MG63 (cell line): ENCODE measurements around the gene RBM6. TPM values are rescaled to one million over a fixed set of nuclear protein-coding genes. Genes with fewer than 3 reads are reported as not detected.
"Not testable (repeated sequence)": the region's sequence is repeated elsewhere in the genome, so short reads cannot be mapped to it uniquely, and the experiment has no call there.

ENCODE experiments used
- DNase-seq: peaks from one replicate; pipeline ENCODE4 v3.0.0-alpha.2; 2020
- H3K27me3 ChIP-seq: fragments of 250-450 bp; sonication (Bioruptor Pico); 2 replicates; pipeline ENCODE4 v1.5.1; 2020; ENCODE audit warnings: mild to moderate bottlenecking, moderate library complexity
- H3K36me3 ChIP-seq: fragments of 250-450 bp; sonication (Bioruptor Pico); 2 replicates; pipeline ENCODE4 v1.5.1; 2020; ENCODE audit warnings: mild to moderate bottlenecking, moderate library complexity
- H3K4me3 ChIP-seq: fragments of 250-450 bp; sonication (Bioruptor Pico); 2 replicates; pipeline ENCODE4 v1.5.1; 2020; ENCODE audit warnings: mild to moderate bottlenecking, moderate library complexity
- H3K9me3 ChIP-seq: fragments of 250-450 bp; sonication (Bioruptor Pico); 2 replicates; pipeline ENCODE4 v1.5.1; 2020; ENCODE audit warnings: mild to moderate bottlenecking, moderate library complexity
- total RNA-seq: library from RNA; depleted of rRNA; stranded (reverse); fragments of >200 nt; shearing (Covaris generic); gene quantifications from 2 replicates; pipeline ENCODE4 v1.2.3, GENCODE V29; 2014; ENCODE audit warnings: low replicate concordance; rRNA removed

Gene RBM6
- total RNA-seq: 12.9 and 13.2 TPM in 2 replicates

DNA sequence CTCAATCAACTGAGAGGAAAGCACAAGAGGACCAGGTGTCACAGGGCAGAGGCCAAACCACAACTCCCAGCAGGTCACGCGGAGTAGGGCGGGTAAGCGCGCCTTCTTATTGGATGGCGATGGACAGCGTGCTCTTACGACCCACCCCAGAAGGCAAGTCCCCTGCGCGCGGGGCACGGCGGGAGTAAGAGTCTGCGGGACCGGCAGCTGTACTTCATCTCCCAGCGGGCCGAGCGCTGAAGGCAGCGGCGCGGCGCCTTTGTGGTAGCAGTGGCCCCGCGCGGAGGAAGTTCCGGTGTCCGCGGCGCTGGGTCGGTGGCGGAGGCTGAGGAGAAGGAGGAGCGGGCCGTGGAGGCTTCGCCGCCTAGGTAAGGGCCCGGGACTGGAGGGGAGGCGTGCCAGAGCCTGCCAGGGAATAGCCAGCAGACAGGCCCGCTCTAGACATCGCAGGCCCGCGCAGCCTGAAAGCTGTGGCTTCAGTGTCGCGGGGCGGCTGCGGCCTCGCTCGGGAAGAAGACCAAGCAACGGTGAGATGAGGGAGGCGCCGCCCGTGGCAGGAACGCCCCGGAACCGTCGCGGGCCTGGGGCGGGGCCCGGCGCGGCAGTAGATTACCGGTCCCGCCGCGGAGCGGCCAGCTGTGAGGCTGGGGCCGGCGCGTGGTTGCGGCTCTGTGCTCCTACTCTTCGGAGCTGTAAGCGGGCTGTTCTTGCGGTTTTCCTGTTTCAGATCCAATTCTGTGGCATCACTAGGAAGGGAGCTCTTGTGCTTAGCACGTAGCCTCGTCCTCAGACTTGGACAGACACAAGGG, at the start of gene RBM6:
Gene RBM6, plus strand, starts transcription at position 293 of the 809 bp plus-strand sequence. CDS start 22,492 bp downstream, outside the sequence.
- peak; percentile 97 for DNase-seq
- Histone ChIP-seq H3K36me3 (peaks cover 6% of the 10 kb centered on the region; the same call in 1 of the 2 replicates), H3K27me3 (no peaks in the 10 kb centered on the region), H3K9me3 (no peaks in the 10 kb centered on the region), H3K4me3 (peak within 1 kb of the TSS; percentile 71)

- Histone ChIP-seq H3K4me3 (no peak overlapping the region), H3K9me3 (no peaks in the 10 kb centered on the region), H3K36me3 (no peaks in the 10 kb centered on the region), H3K27me3 (no peaks in the 10 kb centered on the region)
- no peak for DNase-seq
These were observed 44.2 kb upstream of the RBM6 start for GRCh38 chr3:49895791-49896190.

DNA sequence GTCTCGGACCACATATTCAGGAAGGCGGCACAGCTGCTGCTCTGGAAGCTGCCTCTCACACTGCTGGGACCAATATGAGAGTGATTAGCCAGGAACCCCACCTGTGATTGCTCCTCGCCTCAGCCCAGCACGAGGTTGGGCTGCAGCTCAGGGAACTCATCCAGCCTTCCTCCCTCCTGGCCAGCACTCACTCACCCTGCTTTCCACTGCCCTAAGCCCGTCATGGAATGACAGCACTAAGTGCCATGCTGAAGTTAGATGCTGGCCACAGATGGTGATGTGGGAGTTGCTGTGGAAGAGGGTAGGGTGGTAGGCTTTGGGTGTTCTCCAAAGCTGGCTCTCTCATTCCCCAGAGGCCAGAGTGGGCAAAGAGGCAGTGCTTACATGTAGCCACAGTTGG, 43.6 kb upstream of the RBM6 start:
- Histone ChIP-seq H3K4me3 (no peak overlapping the region), H3K36me3 (no peaks in the 10 kb centered on the region), H3K27me3 (no peaks in the 10 kb centered on the region), H3K9me3 (no peaks in the 10 kb centered on the region)
- no peak for DNase-seq

GRCh38 chr3:49898991-49899390, 41.0 kb upstream of the RBM6 start:
- Histone ChIP-seq H3K4me3 (no peak overlapping the region), H3K9me3 (no peaks in the 10 kb centered on the region), H3K36me3 (no peaks in the 10 kb centered on the region), H3K27me3 (no peaks in the 10 kb centered on the region)
- no peak for DNase-seq

GRCh38 chr3:49899815-49900214, 40.1 kb upstream of the RBM6 start:
- DNase-seq: no peak
- Histone ChIP-seq H3K9me3 (no peaks in the 10 kb centered on the region), H3K36me3 (no peaks in the 10 kb centered on the region), H3K27me3 (no peaks in the 10 kb centered on the region), H3K4me3 (no peak overlapping the region)

- peak; percentile 95 for DNase-seq
- H3K36me3 ChIP-seq: no peaks in the 10 kb centered on the region
- H3K27me3 ChIP-seq: no peaks in the 10 kb centered on the region
- H3K9me3 ChIP-seq: no peaks in the 10 kb centered on the region
- H3K4me3 ChIP-seq: no peak overlapping the region
These were observed 39.3 kb upstream of the RBM6 start for GRCh38 chr3:49900491-49901153.

DNA sequence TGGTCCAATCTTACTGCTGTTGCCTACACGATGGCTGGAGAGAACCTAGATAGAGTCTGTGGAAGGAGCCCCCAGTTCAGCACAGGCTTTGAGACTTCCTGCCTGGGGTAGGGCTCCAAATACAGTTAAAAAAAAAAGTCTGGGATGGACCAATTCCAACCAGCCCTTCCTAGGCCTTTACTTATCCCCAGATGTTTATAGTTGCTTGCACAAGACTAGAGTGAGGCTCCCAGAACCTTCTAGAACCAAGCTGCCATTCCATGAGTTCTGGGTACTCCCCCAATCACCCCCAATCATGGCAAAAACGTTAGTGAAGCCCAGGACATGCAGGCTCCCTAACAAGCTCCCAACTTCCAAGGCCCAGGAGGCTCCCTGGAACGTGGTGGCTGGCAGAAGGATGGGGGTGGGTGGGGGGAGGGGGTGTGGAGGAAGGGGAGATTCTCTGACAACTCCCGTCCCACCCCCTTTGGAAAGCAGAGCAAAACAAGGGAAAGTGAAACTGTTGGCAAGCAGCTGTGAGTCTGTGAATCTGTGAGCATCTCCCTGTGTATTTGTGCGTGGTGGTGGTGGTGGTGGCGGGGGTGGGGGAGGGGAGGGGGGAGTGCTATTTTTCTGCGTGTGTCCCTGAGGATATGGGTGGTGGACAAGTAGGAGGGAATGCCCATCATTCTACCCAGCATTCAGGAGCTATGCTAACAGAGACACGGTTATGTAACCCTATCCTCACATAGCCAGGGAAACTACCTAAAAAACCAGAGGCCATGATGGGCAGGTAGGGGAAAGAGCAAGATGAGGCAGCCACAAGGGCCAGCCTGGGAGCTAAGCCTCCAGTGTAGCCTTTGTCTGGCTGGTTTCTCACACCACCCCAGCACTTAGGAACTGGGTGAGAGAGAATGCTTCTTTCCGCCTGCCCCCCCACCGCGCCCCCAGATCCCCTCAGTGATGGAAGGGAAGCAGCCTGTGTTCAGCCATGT, 38.3 kb upstream of the RBM6 start:
- Histone ChIP-seq H3K9me3 (no peaks in the 10 kb centered on the region), H3K27me3 (no peaks in the 10 kb centered on the region), H3K36me3 (no peaks in the 10 kb centered on the region), H3K4me3 (no peak overlapping the region)
- peak; percentile 18 for DNase-seq

GRCh38 chr3:49902511-49903345, 37.2 kb upstream of the RBM6 start:
- DNase-seq: no peak
- H3K27me3 ChIP-seq: no peaks in the 10 kb centered on the region
- H3K4me3 ChIP-seq: no peak overlapping the region
- no peaks in the 10 kb centered on the region for H3K36me3 ChIP-seq
- H3K9me3 ChIP-seq: no peaks in the 10 kb centered on the region

GRCh38 chr3:49903451-49904424, 36.2 kb upstream of the RBM6 start, which contains the start of gene MST1R:
TSS of gene MST1R (minus strand) at chr3:49903873. CDS start at chr3:49903609, 264 bp downstream.
- H3K4me3 ChIP-seq: no peak within 1 kb of the TSS
- H3K27me3 ChIP-seq: no peaks in the 10 kb centered on the region
- DNase-seq: no peak
- no peaks in the 10 kb centered on the region for H3K9me3 ChIP-seq
- H3K36me3 ChIP-seq: no peaks in the 10 kb centered on the region

GRCh38 chr3:49904448-49904847, 35.5 kb upstream of the RBM6 start:
- not testable (repeated sequence) for H3K36me3 ChIP-seq, H3K9me3 ChIP-seq, H3K4me3 ChIP-seq, H3K27me3 ChIP-seq, DNase-seq

DNA sequence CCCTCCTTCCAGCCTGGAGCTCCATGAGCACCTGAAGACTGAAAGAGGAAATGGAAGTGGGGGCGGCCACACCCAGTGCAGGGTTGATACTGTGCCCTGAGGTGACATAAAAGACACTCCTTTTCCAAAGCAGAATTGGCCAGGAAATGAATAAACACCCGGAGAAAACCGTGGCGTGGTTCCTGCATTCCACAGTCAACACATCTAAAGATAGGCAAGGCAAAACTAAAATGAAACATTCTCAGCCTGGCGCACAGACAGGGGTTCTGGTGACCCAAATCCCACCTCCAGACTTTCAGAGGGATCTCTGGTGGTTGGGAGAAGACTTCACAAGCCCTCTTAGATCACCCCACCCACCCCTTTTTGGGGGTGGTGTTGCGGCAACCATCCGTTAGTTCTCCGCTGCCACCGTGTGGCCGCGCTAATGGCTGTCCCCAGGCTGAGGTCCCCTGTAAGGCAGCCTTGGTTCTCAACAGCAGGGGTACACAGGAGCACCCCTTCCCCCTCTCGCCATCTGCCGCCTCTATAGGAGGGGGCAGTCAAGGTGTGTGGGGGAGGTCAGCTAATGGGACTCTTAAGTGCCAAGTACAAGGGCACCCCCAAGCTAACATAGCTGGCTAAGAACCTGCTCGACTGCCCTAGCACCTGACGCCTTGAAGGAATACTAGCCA, 33.7 kb upstream of the RBM6 start:
- H3K27me3 ChIP-seq: no peaks in the 10 kb centered on the region
- no peak overlapping the region for H3K4me3 ChIP-seq
- H3K36me3 ChIP-seq: no peaks in the 10 kb centered on the region
- peak; percentile 45 for DNase-seq
- H3K9me3 ChIP-seq: no peaks in the 10 kb centered on the region

DNA sequence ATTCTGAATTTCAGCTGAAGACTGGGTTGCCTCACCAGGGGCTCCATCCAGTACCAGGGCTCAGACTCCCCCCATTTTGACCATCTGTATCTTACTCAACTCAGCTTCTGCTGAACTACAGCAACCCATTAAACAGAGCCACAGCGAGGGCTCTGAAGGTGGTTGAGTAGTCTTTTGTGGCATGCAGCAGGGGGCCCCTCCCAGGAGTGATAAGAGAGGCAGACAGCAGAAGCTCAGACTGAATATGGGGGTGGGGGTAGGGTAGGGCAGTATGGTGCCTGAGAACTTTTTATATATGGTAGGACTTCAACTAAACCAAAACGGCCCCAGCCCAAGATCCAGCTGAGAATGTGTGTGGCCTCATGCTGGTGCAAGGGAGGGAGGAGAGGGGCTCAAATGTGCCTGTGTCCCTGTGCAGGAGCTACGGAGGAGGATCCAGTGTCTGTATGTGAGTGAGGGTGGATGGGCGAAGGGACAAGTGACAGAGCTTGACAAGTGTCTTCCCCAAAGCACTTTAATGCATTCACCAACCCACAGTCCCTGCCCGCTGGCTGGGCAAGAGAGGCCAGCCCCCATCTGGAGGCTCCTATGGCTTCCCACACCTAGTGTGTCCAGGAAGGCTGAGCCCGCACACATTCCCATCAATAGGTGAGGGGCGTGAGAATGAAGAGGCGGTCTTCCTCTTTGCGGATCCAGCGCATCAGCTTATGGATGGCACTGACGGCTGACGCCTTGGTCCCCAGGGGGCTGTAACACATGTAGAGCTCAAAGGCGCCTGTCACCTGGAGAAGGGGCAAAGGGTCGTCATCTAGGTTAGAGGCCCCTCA, 31.4 kb upstream of the RBM6 start:
- DNase-seq: no peak
- Histone ChIP-seq H3K36me3 (no peaks in the 10 kb centered on the region), H3K4me3 (no peak overlapping the region), H3K27me3 (no peaks in the 10 kb centered on the region), H3K9me3 (no peaks in the 10 kb centered on the region)

- Histone ChIP-seq H3K36me3 (no peaks in the 10 kb centered on the region), H3K4me3 (no peak overlapping the region), H3K27me3 (no peaks in the 10 kb centered on the region), H3K9me3 (no peaks in the 10 kb centered on the region)
- DNase-seq: no peak
These were observed 29.4 kb upstream of the RBM6 start for GRCh38 chr3:49910409-49911123.
